Adrenal gland (tissue), 12 donors: ENCODE measurements around the gene SYNPO2. TPM values are rescaled to one million over a fixed set of nuclear protein-coding genes. Genes with fewer than 3 reads are reported as not detected.

Experiments used
- DNase-seq, 7 donors: peaks; one replicate each; pipeline ENCODE4 v3.0.0-alpha.2; 2019 to 2020
- H3K27ac ChIP-seq, 5 donors: fragments of 200-600 bp; sonication (generic) in 4 of 5; 1 replicate in 3 of 5; 2 replicates in 2 of 5; pipeline versions ENCODE4 v1.5.1 to v1.8.0; 2016 to 2020; ENCODE audit warnings: mild to moderate bottlenecking in 1 of 5
- H3K27me3 ChIP-seq: fragments of 200-600 bp; 2 replicates; pipeline ENCODE4 v1.8.0; 2021
- H3K36me3 ChIP-seq, 2 donors: fragments of 200-600 bp; replicated peaks in 1 of 2; 1 replicate in 1 of 2; 2 replicates in 1 of 2; pipeline versions ENCODE4 v1.5.1 to v1.8.0; 2018 to 2022
- H3K4me1 ChIP-seq, 2 donors: fragments of 200-600 bp; replicated peaks in 1 of 2; 1 replicate in 1 of 2; 2 replicates in 1 of 2; pipeline versions ENCODE4 v1.5.1 to v1.8.0; 2018 to 2021
- H3K4me3 ChIP-seq, 4 donors: fragments of 200-600 bp; sonication (generic) in 3 of 4; one replicate each; pipeline ENCODE4 v1.5.1; 2016 to 2018
- H3K9me3 ChIP-seq, 3 donors: fragments of 200-600 bp; sonication (generic) in 1 of 3; replicated peaks in 1 of 3; 1 replicate in 2 of 3; 2 replicates in 1 of 3; pipeline versions ENCODE4 v1.5.1 to v1.8.0; 2016 to 2021
- CTCF ChIP-seq, 6 experiments: fragments of 450-650 bp in 4 of 6; fragments of 200-600 bp in 2 of 6; sonication (generic) in 1 of 6; IDR thresholded peaks; 1 replicate in 5 of 6; 2 replicates in 1 of 6; pipeline versions ENCODE4 v1.5.1 to v1.8.0; 2016 to 2021; ENCODE audit warnings: antibody characterized with exemption in 6 of 6, mild to moderate bottlenecking in 2 of 6, moderate library complexity in 1 of 6
- POLR2A ChIP-seq, 2 donors: fragments of 450-650 bp; IDR thresholded peaks; one replicate each; pipeline ENCODE4 v1.6.1; 2017; ENCODE audit warnings: antibody characterized with exemption in 2 of 2, mild to moderate bottlenecking in 2 of 2, moderate library complexity in 1 of 2
- WGBS, 4 donors: extraction: QIAGEN DNeasy Blood & Tissue Kit in 2 of 4; methylation state at CpG; one replicate each; pipeline versions ENCODE4 v1.1.5 to v1.1.7; 2013 to 2017; 5-methylcytosine and 5-hydroxymethylcytosine counted together
- intact Hi-C, 2 donors: fragments of 100-400 bp; cut with DNase I; formaldehyde crosslinking; loops; one replicate each; pipeline versions ENCODE4 v1.14.1 to v1.15.0; 2022 to 2023
- polyA plus RNA-seq, 3 donors: library from polyadenylated mRNA; stranded (reverse); fragments of 200-250 nt in 2 of 3; fragments of 350-450 nt in 1 of 3; fragmentation: Illumina TruSeq in 1 of 3; extraction: RNeasy Lipid Tissue Mini Kit (QIAGEN cat#74804) in 1 of 3; gene quantifications; one replicate each; pipeline ENCODE4 v1.2.3, GENCODE V29; 2013 to 2014
- total RNA-seq, 9 donors: library from RNA; depleted of rRNA in 4 of 9; stranded (reverse); fragments of >200 nt in 4 of 9; fragments of 120-200 nt in 1 of 9; fragmentation: NEBNext Ultra II Directional in 1 of 9; extraction: Animal tissue kit (Norgen Biotek cat#: 25700) in 1 of 9; gene quantifications; one replicate each; pipeline versions ENCODE4 v1.1.0 to v1.2.4, GENCODE V29; 2013 to 2023
- donor health status: healthy with polysubstance abuse.
- donor health status: Bipolar disorder and iron deficiency.
- donor health status: DM: yes; HTN: yes; CAD: no.
- donor health status: DM: no; HTN: no; CAD: no.
- donor health status: DM: no; HTN: no; CAD: no.
- donor health status: DM: yes; HTN: yes; CAD: no.

SYNPO2 gene
- total and polyA plus RNA-seq, 12 donors, result 4.5 to 49.0 (median 18.4) TPM

GRCh38 chr4:119032921-119033685 lies 144.4 kb downstream of the SYNPO2 start:
- H3K36me3 ChIP-seq, result no peaks in the 10 kb centered on the region
- 64 to 69% (median 66%) methylated on average over 6 of the region's 6 CpGs for WGBS, 4 donors

GRCh38 chr4:119034276-119035008 lies 145.8 kb downstream of the SYNPO2 start:
- WGBS, 4 donors, result 72 to 87% (median 85%) methylated on average over 4 of the region's 4 CpGs

More at GRCh38 chr4:119032921-119033685, 144.4 kb downstream of the SYNPO2 start:
- H3K4me1 ChIP-seq, result peaks cover 0 to 14% of the 10 kb centered on the region in 2 donors
- no peak for TF ChIP-seq POLR2A (IDR thresholded peaks at IDR 0.05)
- TF ChIP-seq CTCF (IDR thresholded peaks at IDR 0.05), result no peak
- intact Hi-C loops, result loop anchor here in 1 of 2 donors (10.0 kb wide), 1 partner anchor 48 kb away; no protein-coding TSS in a partner anchor
- H3K9me3 ChIP-seq, result no peaks in the 10 kb centered on the region
- H3K4me3 ChIP-seq, result no peak overlapping the region
- no peak overlapping the region for H3K27ac ChIP-seq
- DNase-seq, result no peak
- no peaks in the 10 kb centered on the region for H3K27me3 ChIP-seq

GRCh38 chr4:119035951-119036737 lies 147.5 kb downstream of the SYNPO2 start:
- 52 to 63% (median 58%) methylated on average over 8 of the region's 8 CpGs for whole genome bisulfite sequencing, 4 donors
- H3K27me3 ChIP-seq, result no peaks in the 10 kb centered on the region
- peak overlapping the region in 2 of 5 donors; percentile 13 to 19 for H3K27ac ChIP-seq
- H3K36me3 ChIP-seq, result no peaks in the 10 kb centered on the region
- H3K9me3 ChIP-seq, result no peaks in the 10 kb centered on the region
- no peak overlapping the region for H3K4me3 ChIP-seq
- H3K4me1 ChIP-seq, result peaks cover 0 to 25% of the 10 kb centered on the region in 2 donors
- DNase-seq, result peak in 5 of 7 donors; percentile 30 to 70 (median 39)
- intact Hi-C loops, result loop anchor here in 1 of 2 donors (10.0 kb wide), 1 partner anchor 51 kb away; no protein-coding TSS in a partner anchor
- TF ChIP-seq POLR2A (IDR thresholded peaks at IDR 0.05), result no peak
- no peak for TF ChIP-seq CTCF (IDR thresholded peaks at IDR 0.05)

More at GRCh38 chr4:119034276-119035008, 145.8 kb downstream of the SYNPO2 start:
- intact Hi-C loops, result loop anchor here in 1 of 2 donors (10.0 kb wide), 1 partner anchor 50 kb away; no protein-coding TSS in a partner anchor
- TF ChIP-seq POLR2A (IDR thresholded peaks at IDR 0.05), result no peak
- TF ChIP-seq CTCF (IDR thresholded peaks at IDR 0.05), result no peak
- peaks cover 0 to 17% of the 10 kb centered on the region in 2 donors for H3K4me1 ChIP-seq
- DNase-seq, result no peak
- peak overlapping the region in 1 of 5 donors; percentile 7 for H3K27ac ChIP-seq
- no peaks in the 10 kb centered on the region for H3K9me3 ChIP-seq
- no peak overlapping the region for H3K4me3 ChIP-seq
- H3K36me3 ChIP-seq, result no peaks in the 10 kb centered on the region
- H3K27me3 ChIP-seq, result no peaks in the 10 kb centered on the region
